Peyer's patch (tissue), 4 donors: ENCODE results near the gene AFG3L2.

Experiments
- POLR2A ChIP-seq, 2 donors: fragments of 450-650 bp; IDR thresholded peaks; one replicate each; pipeline ENCODE4 v1.5.1; 2017; ENCODE audit warnings: antibody characterized with exemption in 2 of 2, mild to moderate bottlenecking in 2 of 2, moderate library complexity in 2 of 2
- TF ChIP-seq, protein P1 (sequence below), 6 experiments: fragments of 450-650 bp in 4 of 6; fragments of 200-600 bp in 2 of 6; sonication (generic) in 1 of 6; IDR thresholded peaks; one replicate each; pipeline ENCODE4 v1.5.1; 2017 to 2019; ENCODE audit warnings: antibody characterized with exemption in 6 of 6, mild to moderate bottlenecking in 3 of 6, moderate library complexity in 1 of 6

DNA sequence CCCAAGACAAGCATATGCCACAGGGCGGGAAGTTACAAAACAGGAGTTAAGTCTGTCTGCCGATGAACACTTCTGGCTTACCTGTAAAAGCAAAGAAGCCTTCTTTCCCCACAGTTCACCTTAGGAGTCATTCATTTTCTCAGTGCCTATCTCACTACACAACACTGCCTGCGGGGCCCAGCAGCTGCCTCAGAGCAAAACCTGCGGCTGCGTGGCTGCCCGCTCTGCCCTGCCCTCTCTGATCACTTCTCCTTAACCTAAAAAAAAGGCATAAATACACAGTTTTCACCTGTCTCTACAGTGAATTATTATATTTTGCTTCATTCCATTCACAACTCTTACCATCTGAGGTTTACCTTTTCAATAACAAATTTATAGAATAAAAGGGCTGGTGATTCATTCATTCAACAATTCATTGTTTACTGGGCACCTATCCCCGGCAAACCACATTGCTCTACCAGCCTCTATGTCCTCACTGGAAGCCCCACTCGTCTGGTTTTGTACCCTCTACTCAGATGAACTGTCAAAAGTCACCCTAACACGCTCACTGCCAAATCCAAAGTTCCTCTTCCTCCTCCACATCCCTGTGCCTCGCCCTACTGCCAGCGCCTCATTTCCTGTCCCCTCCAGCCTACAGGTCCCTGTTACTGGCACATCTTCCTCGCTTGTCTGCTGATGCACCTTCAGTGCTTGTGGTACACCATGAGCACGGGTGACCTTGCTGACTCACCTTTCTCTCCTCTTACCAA, 31.4 kb downstream of the AFG3L2 start:
- TF ChIP-seq, protein P1, sequence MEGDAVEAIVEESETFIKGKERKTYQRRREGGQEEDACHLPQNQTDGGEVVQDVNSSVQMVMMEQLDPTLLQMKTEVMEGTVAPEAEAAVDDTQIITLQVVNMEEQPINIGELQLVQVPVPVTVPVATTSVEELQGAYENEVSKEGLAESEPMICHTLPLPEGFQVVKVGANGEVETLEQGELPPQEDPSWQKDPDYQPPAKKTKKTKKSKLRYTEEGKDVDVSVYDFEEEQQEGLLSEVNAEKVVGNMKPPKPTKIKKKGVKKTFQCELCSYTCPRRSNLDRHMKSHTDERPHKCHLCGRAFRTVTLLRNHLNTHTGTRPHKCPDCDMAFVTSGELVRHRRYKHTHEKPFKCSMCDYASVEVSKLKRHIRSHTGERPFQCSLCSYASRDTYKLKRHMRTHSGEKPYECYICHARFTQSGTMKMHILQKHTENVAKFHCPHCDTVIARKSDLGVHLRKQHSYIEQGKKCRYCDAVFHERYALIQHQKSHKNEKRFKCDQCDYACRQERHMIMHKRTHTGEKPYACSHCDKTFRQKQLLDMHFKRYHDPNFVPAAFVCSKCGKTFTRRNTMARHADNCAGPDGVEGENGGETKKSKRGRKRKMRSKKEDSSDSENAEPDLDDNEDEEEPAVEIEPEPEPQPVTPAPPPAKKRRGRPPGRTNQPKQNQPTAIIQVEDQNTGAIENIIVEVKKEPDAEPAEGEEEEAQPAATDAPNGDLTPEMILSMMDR (IDR thresholded peaks at IDR 0.05), result no peak
- TF ChIP-seq POLR2A (IDR thresholded peaks at IDR 0.05), result no peak
